ENCODE results near the gene EGLN3. TPM values are rescaled to one million over a fixed set of nuclear protein-coding genes. Genes with fewer than 3 reads are reported as not detected.

EGLN3 gene
- total and polyA plus RNA-seq, 4 donors, result 1.3 to 2.3 (median 1.5) TPM

GRCh38 chr14:33957993-33958392 lies 7.1 kb upstream of the EGLN3 start:
- no peaks in the 10 kb centered on the region for H3K27me3 ChIP-seq (ENCODE audit: control insufficient read depth in 4 of 4, insufficient read depth in 4 of 4, low read length in 3 of 4)
- no peaks in the 10 kb centered on the region for H3K4me1 ChIP-seq (ENCODE audit: control insufficient read depth in 4 of 4, insufficient read depth in 4 of 4, low read length in 3 of 4)
- no peaks in the 10 kb centered on the region for H3K36me3 ChIP-seq (ENCODE audit: control insufficient read depth in 4 of 4, insufficient read depth in 3 of 4, low read depth in 1 of 4, low read length in 3 of 4)
- no peak overlapping the region for H3K9ac ChIP-seq (ENCODE audit: low read depth in 1 of 2, low read length in 2 of 2)
- TF ChIP-seq EGR1 (IDR thresholded peaks at IDR 0.05; ENCODE audit: low read depth in 2 of 2), result no peak
- TF ChIP-seq, protein P1, sequence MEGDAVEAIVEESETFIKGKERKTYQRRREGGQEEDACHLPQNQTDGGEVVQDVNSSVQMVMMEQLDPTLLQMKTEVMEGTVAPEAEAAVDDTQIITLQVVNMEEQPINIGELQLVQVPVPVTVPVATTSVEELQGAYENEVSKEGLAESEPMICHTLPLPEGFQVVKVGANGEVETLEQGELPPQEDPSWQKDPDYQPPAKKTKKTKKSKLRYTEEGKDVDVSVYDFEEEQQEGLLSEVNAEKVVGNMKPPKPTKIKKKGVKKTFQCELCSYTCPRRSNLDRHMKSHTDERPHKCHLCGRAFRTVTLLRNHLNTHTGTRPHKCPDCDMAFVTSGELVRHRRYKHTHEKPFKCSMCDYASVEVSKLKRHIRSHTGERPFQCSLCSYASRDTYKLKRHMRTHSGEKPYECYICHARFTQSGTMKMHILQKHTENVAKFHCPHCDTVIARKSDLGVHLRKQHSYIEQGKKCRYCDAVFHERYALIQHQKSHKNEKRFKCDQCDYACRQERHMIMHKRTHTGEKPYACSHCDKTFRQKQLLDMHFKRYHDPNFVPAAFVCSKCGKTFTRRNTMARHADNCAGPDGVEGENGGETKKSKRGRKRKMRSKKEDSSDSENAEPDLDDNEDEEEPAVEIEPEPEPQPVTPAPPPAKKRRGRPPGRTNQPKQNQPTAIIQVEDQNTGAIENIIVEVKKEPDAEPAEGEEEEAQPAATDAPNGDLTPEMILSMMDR (IDR thresholded peaks at IDR 0.05; ENCODE audit: low read depth, low read length, missing input control), result no peak
- no peak for TF ChIP-seq YY1 (IDR thresholded peaks at IDR 0.05)
- TF ChIP-seq, protein P2, sequence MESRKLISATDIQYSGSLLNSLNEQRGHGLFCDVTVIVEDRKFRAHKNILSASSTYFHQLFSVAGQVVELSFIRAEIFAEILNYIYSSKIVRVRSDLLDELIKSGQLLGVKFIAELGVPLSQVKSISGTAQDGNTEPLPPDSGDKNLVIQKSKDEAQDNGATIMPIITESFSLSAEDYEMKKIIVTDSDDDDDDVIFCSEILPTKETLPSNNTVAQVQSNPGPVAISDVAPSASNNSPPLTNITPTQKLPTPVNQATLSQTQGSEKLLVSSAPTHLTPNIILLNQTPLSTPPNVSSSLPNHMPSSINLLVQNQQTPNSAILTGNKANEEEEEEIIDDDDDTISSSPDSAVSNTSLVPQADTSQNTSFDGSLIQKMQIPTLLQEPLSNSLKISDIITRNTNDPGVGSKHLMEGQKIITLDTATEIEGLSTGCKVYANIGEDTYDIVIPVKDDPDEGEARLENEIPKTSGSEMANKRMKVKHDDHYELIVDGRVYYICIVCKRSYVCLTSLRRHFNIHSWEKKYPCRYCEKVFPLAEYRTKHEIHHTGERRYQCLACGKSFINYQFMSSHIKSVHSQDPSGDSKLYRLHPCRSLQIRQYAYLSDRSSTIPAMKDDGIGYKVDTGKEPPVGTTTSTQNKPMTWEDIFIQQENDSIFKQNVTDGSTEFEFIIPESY (IDR thresholded peaks at IDR 0.05), result no peak
- no peak for TF ChIP-seq RXRA (IDR thresholded peaks at IDR 0.05)
- TF ChIP-seq TAF1 (conservative IDR thresholded peaks at IDR 0.05), result no peak
- TF ChIP-seq JUND (IDR thresholded peaks at IDR 0.05), result no peak
- TF ChIP-seq RAD21 (IDR thresholded peaks at IDR 0.05), result no peak
- TF ChIP-seq, protein P3, sequence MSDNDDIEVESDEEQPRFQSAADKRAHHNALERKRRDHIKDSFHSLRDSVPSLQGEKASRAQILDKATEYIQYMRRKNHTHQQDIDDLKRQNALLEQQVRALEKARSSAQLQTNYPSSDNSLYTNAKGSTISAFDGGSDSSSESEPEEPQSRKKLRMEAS (IDR thresholded peaks at IDR 0.05), result no peak
- DNase-seq (ENCODE audit: low spot score), result no peak
- no peak overlapping the region for H3K4me3 ChIP-seq (ENCODE audit: low read depth in 1 of 3, low read length in 3 of 3)
- 59% methylated on average over 3 of the region's 3 CpGs for WGBS
- no peak overlapping the region for H3K27ac ChIP-seq (ENCODE audit: low read depth in 1 of 2, low read length in 2 of 2)
- H3K9me3 ChIP-seq (ENCODE audit: control insufficient read depth in 4 of 4, low read length in 3 of 4), result no peaks in the 10 kb centered on the region

DNA sequence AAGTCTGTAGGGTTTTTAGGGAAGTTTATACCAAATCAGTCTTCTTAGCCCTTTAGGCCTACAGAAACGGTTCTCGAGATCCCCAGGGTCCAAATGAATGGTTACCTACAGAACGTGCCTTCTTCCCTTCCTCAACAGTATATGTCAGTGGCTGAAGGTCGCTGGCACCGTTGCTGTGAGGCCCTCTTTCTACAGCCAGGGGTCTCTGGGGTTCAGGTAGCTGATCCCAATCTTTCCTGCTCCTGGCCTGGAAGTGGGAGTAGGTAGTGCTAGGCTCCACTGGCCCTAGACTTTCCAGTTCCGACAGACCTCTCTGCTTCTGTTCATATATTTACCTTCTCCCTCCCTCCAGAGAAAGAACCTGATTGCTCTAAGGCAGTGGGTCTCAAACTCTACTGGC lies 6.4 kb upstream of the EGLN3 start:
- no peak overlapping the region for H3K9ac ChIP-seq (ENCODE audit: low read depth in 1 of 2, low read length in 2 of 2)
- H3K36me3 ChIP-seq (ENCODE audit: control insufficient read depth in 4 of 4, insufficient read depth in 3 of 4, low read depth in 1 of 4, low read length in 3 of 4), result no peaks in the 10 kb centered on the region
- 91% methylated on average over 6 of the region's 6 CpGs for WGBS
- TF ChIP-seq TAF1 (conservative IDR thresholded peaks at IDR 0.05), result no peak
- no peak for TF ChIP-seq HNF4G (IDR thresholded peaks at IDR 0.05)
- TF ChIP-seq, protein P1 (IDR thresholded peaks at IDR 0.05; ENCODE audit: low read depth, low read length, missing input control), result no peak
- no peak for TF ChIP-seq EGR1 (IDR thresholded peaks at IDR 0.05; ENCODE audit: low read depth in 2 of 2)
- TF ChIP-seq RAD21 (IDR thresholded peaks at IDR 0.05), result no peak
- no peak for TF ChIP-seq ATF3 (IDR thresholded peaks at IDR 0.05)
- no peak for TF ChIP-seq RXRA (IDR thresholded peaks at IDR 0.05)
- no peak for TF ChIP-seq GABPA (IDR thresholded peaks at IDR 0.05 in 1 of 2, conservative IDR thresholded peaks at IDR 0.05 in 1 of 2)
- TF ChIP-seq NR2F2 (IDR thresholded peaks at IDR 0.05), result no peak
- TF ChIP-seq, protein P4, sequence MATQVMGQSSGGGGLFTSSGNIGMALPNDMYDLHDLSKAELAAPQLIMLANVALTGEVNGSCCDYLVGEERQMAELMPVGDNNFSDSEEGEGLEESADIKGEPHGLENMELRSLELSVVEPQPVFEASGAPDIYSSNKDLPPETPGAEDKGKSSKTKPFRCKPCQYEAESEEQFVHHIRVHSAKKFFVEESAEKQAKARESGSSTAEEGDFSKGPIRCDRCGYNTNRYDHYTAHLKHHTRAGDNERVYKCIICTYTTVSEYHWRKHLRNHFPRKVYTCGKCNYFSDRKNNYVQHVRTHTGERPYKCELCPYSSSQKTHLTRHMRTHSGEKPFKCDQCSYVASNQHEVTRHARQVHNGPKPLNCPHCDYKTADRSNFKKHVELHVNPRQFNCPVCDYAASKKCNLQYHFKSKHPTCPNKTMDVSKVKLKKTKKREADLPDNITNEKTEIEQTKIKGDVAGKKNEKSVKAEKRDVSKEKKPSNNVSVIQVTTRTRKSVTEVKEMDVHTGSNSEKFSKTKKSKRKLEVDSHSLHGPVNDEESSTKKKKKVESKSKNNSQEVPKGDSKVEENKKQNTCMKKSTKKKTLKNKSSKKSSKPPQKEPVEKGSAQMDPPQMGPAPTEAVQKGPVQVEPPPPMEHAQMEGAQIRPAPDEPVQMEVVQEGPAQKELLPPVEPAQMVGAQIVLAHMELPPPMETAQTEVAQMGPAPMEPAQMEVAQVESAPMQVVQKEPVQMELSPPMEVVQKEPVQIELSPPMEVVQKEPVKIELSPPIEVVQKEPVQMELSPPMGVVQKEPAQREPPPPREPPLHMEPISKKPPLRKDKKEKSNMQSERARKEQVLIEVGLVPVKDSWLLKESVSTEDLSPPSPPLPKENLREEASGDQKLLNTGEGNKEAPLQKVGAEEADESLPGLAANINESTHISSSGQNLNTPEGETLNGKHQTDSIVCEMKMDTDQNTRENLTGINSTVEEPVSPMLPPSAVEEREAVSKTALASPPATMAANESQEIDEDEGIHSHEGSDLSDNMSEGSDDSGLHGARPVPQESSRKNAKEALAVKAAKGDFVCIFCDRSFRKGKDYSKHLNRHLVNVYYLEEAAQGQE (IDR thresholded peaks at IDR 0.05), result no peak
- TF ChIP-seq SP1 (IDR thresholded peaks at IDR 0.05), result no peak
- TF ChIP-seq FOXA1 (IDR thresholded peaks at IDR 0.05), result no peak
- TF ChIP-seq FOXA2 (IDR thresholded peaks at IDR 0.05), result no peak
- no peak for TF ChIP-seq YY1 (IDR thresholded peaks at IDR 0.05)
- no peak for TF ChIP-seq HNF4A (conservative IDR thresholded peaks at IDR 0.05)
- no peak for TF ChIP-seq JUND (IDR thresholded peaks at IDR 0.05)
- DNase-seq (ENCODE audit: low spot score), result no peak
- H3K27ac ChIP-seq (ENCODE audit: low read depth in 1 of 2, low read length in 2 of 2), result no peak overlapping the region
- no peak overlapping the region for H3K4me3 ChIP-seq (ENCODE audit: low read depth in 1 of 3, low read length in 3 of 3)
- no peaks in the 10 kb centered on the region for H3K9me3 ChIP-seq (ENCODE audit: control insufficient read depth in 4 of 4, low read length in 3 of 4)
- no peaks in the 10 kb centered on the region for H3K27me3 ChIP-seq (ENCODE audit: control insufficient read depth in 4 of 4, insufficient read depth in 4 of 4, low read length in 3 of 4)
- no peaks in the 10 kb centered on the region for H3K4me1 ChIP-seq (ENCODE audit: control insufficient read depth in 4 of 4, insufficient read depth in 4 of 4, low read length in 3 of 4)

All from liver (tissue), 9 donors.